PC-9 (cell line): ENCODE results near the gene BSND.

Source experiments
- EZH2 ChIP-seq: fragments of 200-600 bp; sonication (generic); IDR thresholded peaks from 2 replicates; pipeline ENCODE4 v1.8.0; 2017; ENCODE audit warnings: antibody characterized with exemption, low read depth
- TF ChIP-seq, protein P1 (sequence below): fragments of 200-600 bp; sonication (generic); conservative IDR thresholded peaks from 2 replicates; pipeline ENCODE4 v1.6.1; 2017; ENCODE audit warnings: mixed run types, antibody characterized with exemption, mild to moderate bottlenecking, moderate library complexity

- TF ChIP-seq, protein P1, sequence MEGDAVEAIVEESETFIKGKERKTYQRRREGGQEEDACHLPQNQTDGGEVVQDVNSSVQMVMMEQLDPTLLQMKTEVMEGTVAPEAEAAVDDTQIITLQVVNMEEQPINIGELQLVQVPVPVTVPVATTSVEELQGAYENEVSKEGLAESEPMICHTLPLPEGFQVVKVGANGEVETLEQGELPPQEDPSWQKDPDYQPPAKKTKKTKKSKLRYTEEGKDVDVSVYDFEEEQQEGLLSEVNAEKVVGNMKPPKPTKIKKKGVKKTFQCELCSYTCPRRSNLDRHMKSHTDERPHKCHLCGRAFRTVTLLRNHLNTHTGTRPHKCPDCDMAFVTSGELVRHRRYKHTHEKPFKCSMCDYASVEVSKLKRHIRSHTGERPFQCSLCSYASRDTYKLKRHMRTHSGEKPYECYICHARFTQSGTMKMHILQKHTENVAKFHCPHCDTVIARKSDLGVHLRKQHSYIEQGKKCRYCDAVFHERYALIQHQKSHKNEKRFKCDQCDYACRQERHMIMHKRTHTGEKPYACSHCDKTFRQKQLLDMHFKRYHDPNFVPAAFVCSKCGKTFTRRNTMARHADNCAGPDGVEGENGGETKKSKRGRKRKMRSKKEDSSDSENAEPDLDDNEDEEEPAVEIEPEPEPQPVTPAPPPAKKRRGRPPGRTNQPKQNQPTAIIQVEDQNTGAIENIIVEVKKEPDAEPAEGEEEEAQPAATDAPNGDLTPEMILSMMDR, result no peak
- TF ChIP-seq EZH2, result no peak
These were observed 42.3 kb downstream of the BSND start for GRCh38 chr1:55040933-55041494.
